Measurements from ENCODE around the gene RNF114.
"Not testable (repeated sequence)": the region's sequence is repeated elsewhere in the genome, so short reads cannot be mapped to it uniquely, and the experiment has no call there.

The RNF114 gene

GRCh38 chr20:49892260-49892659 is 43.9 kb upstream of the RNF114 start:
- no peak overlapping the region for H3K4me3 ChIP-seq (ENCODE audit: low read length)
- no peaks in the 10 kb centered on the region for H3K9me3 ChIP-seq (ENCODE audit: insufficient read depth, low read depth, low read length)
- no peaks in the 10 kb centered on the region for H3K36me3 ChIP-seq (ENCODE audit: insufficient read depth, low read depth, low read length)
- no peak overlapping the region for H3K27ac ChIP-seq (ENCODE audit: low read length)
- H3K9ac ChIP-seq (ENCODE audit: low read depth, low read length), result no peak overlapping the region
- H3K4me1 ChIP-seq (ENCODE audit: insufficient read depth, low read length), result peaks cover 10% of the 10 kb centered on the region; the same call in 1 of the 2 replicates
- H3K27me3 ChIP-seq (ENCODE audit: insufficient read depth, low read length), result no peaks in the 10 kb centered on the region

- no peaks in the 10 kb centered on the region for H3K27me3 ChIP-seq (ENCODE audit: insufficient read depth, low read length)
- H3K9ac ChIP-seq (ENCODE audit: low read depth, low read length), result no peak overlapping the region
These were observed 43.4 kb upstream of the RNF114 start for GRCh38 chr20:49892817-49893216.

GRCh38 chr20:49893242-49894072 is 42.7 kb upstream of the RNF114 start:
- no peak overlapping the region for H3K27ac ChIP-seq (ENCODE audit: low read length)
- peaks cover 10% of the 10 kb centered on the region; the same call in 1 of the 2 replicates for H3K4me1 ChIP-seq (ENCODE audit: insufficient read depth, low read length)
- no peaks in the 10 kb centered on the region for H3K9me3 ChIP-seq (ENCODE audit: insufficient read depth, low read depth, low read length)
- no peak overlapping the region for H3K4me3 ChIP-seq (ENCODE audit: low read length)
- H3K36me3 ChIP-seq (ENCODE audit: insufficient read depth, low read depth, low read length), result no peaks in the 10 kb centered on the region
- H3K9ac ChIP-seq (ENCODE audit: low read depth, low read length), result no peak overlapping the region
- no peaks in the 10 kb centered on the region for H3K27me3 ChIP-seq (ENCODE audit: insufficient read depth, low read length)

More at GRCh38 chr20:49892817-49893216, 43.4 kb upstream of the RNF114 start:
- Histone ChIP-seq H3K4me1 (ENCODE audit: insufficient read depth, low read length) (peaks cover 10% of the 10 kb centered on the region; the same call in 1 of the 2 replicates), H3K27ac (ENCODE audit: low read length) (no peak overlapping the region), H3K36me3 (ENCODE audit: insufficient read depth, low read depth, low read length) (no peaks in the 10 kb centered on the region), H3K4me3 (ENCODE audit: low read length) (no peak overlapping the region), H3K9me3 (ENCODE audit: insufficient read depth, low read depth, low read length) (no peaks in the 10 kb centered on the region)

GRCh38 chr20:49894073-49894470 is 42.1 kb upstream of the RNF114 start:
- Histone ChIP-seq H3K4me3 (ENCODE audit: low read length) (no peak overlapping the region), H3K9ac (ENCODE audit: low read depth, low read length) (no peak overlapping the region), H3K27ac (ENCODE audit: low read length) (no peak overlapping the region), H3K27me3 (ENCODE audit: insufficient read depth, low read length) (no peaks in the 10 kb centered on the region), H3K36me3 (ENCODE audit: insufficient read depth, low read depth, low read length) (no peaks in the 10 kb centered on the region), H3K4me1 (ENCODE audit: insufficient read depth, low read length) (peaks cover 6% of the 10 kb centered on the region; the same call in 1 of the 2 replicates), H3K9me3 (ENCODE audit: insufficient read depth, low read depth, low read length) (no peaks in the 10 kb centered on the region)

GRCh38 chr20:49895474-49896093 is 40.6 kb upstream of the RNF114 start:
- not testable (repeated sequence) for H3K36me3 ChIP-seq (ENCODE audit: insufficient read depth, low read depth, low read length); H3K9me3 ChIP-seq (ENCODE audit: insufficient read depth, low read depth, low read length); H3K27ac ChIP-seq (ENCODE audit: low read length); H3K4me3 ChIP-seq (ENCODE audit: low read length); H3K4me1 ChIP-seq (ENCODE audit: insufficient read depth, low read length); H3K27me3 ChIP-seq (ENCODE audit: insufficient read depth, low read length); H3K9ac ChIP-seq (ENCODE audit: low read depth, low read length)

- H3K27me3 ChIP-seq (ENCODE audit: insufficient read depth, low read length), result no peaks in the 10 kb centered on the region
- H3K4me3 ChIP-seq (ENCODE audit: low read length), result no peak overlapping the region
- no peak overlapping the region for H3K27ac ChIP-seq (ENCODE audit: low read length)
- no peak overlapping the region for H3K9ac ChIP-seq (ENCODE audit: low read depth, low read length)
- no peaks in the 10 kb centered on the region for H3K36me3 ChIP-seq (ENCODE audit: insufficient read depth, low read depth, low read length)
- H3K4me1 ChIP-seq (ENCODE audit: insufficient read depth, low read length), result peaks cover 5% of the 10 kb centered on the region; the same call in 1 of the 2 replicates
- no peaks in the 10 kb centered on the region for H3K9me3 ChIP-seq (ENCODE audit: insufficient read depth, low read depth, low read length)
These were observed 40.0 kb upstream of the RNF114 start for GRCh38 chr20:49896204-49896603.

GRCh38 chr20:49899541-49900383 is 36.4 kb upstream of the RNF114 start:
- Histone ChIP-seq H3K27ac (ENCODE audit: low read length) (no peak overlapping the region), H3K36me3 (ENCODE audit: insufficient read depth, low read depth, low read length) (peaks cover 7% of the 10 kb centered on the region), H3K4me3 (ENCODE audit: low read length) (no peak overlapping the region), H3K27me3 (ENCODE audit: insufficient read depth, low read length) (no peaks in the 10 kb centered on the region), H3K9ac (ENCODE audit: low read depth, low read length) (no peak overlapping the region), H3K4me1 (ENCODE audit: insufficient read depth, low read length) (no peaks in the 10 kb centered on the region), H3K9me3 (ENCODE audit: insufficient read depth, low read depth, low read length) (no peaks in the 10 kb centered on the region)

- no peaks in the 10 kb centered on the region for H3K4me1 ChIP-seq (ENCODE audit: insufficient read depth, low read length)
- no peak overlapping the region for H3K4me3 ChIP-seq (ENCODE audit: low read length)
- H3K27ac ChIP-seq (ENCODE audit: low read length), result no peak overlapping the region
- H3K27me3 ChIP-seq (ENCODE audit: insufficient read depth, low read length), result no peaks in the 10 kb centered on the region
- H3K9ac ChIP-seq (ENCODE audit: low read depth, low read length), result no peak overlapping the region
- H3K9me3 ChIP-seq (ENCODE audit: insufficient read depth, low read depth, low read length), result no peaks in the 10 kb centered on the region
- H3K36me3 ChIP-seq (ENCODE audit: insufficient read depth, low read depth, low read length), result peaks cover 23% of the 10 kb centered on the region
These were observed 34.6 kb upstream of the RNF114 start for GRCh38 chr20:49901588-49901987.

GRCh38 chr20:49904440-49905214 is 31.6 kb upstream of the RNF114 start:
- H3K9me3 ChIP-seq (ENCODE audit: insufficient read depth, low read depth, low read length), result no peaks in the 10 kb centered on the region
- peaks cover 39% of the 10 kb centered on the region for H3K36me3 ChIP-seq (ENCODE audit: insufficient read depth, low read depth, low read length)

GRCh38 chr20:49905415-49906091 is 30.6 kb upstream of the RNF114 start:
- Histone ChIP-seq H3K9me3 (ENCODE audit: insufficient read depth, low read depth, low read length) (no peaks in the 10 kb centered on the region), H3K27ac (ENCODE audit: low read length) (no peak overlapping the region), H3K36me3 (ENCODE audit: insufficient read depth, low read depth, low read length) (peaks cover 39% of the 10 kb centered on the region), H3K4me3 (ENCODE audit: low read length) (no peak overlapping the region), H3K4me1 (ENCODE audit: insufficient read depth, low read length) (no peaks in the 10 kb centered on the region), H3K9ac (ENCODE audit: low read depth, low read length) (no peak overlapping the region), H3K27me3 (ENCODE audit: insufficient read depth, low read length) (no peaks in the 10 kb centered on the region)

More at GRCh38 chr20:49904440-49905214, 31.6 kb upstream of the RNF114 start:
- Histone ChIP-seq H3K9ac (ENCODE audit: low read depth, low read length) (no peak overlapping the region), H3K27me3 (ENCODE audit: insufficient read depth, low read length) (no peaks in the 10 kb centered on the region), H3K4me1 (ENCODE audit: insufficient read depth, low read length) (no peaks in the 10 kb centered on the region), H3K4me3 (ENCODE audit: low read length) (no peak overlapping the region), H3K27ac (ENCODE audit: low read length) (no peak overlapping the region)

All from iPS-20b (cell line).